NT2/D1 (cell line): ENCODE results near the gene DCTN4.

Experiments
- SUZ12 ChIP-seq: IDR thresholded peaks from 2 replicates; pipeline ENCODE4 v1.6.1; 2011; ENCODE audit not compliant: insufficient read length, insufficient read depth; ENCODE audit errors: extremely low read depth
- YY1 ChIP-seq: IDR thresholded peaks from 2 replicates; pipeline ENCODE4 v1.6.1; 2011; ENCODE audit not compliant: insufficient read length, insufficient read depth
- ZNF274 ChIP-seq: IDR thresholded peaks from 2 replicates; pipeline ENCODE4 v1.6.1; 2011; ENCODE audit warnings: mild to moderate bottlenecking, low read depth, low read length

GRCh38 chr5:150763023-150763769 is 4.4 kb upstream of the DCTN4 start:
- TF ChIP-seq YY1 (no peak), SUZ12 (no peak), ZNF274 (no peak)
